GM19351 (cell line): ENCODE results near the gene ATXN1L.
"Not testable (repeated sequence)": the region's sequence is repeated elsewhere in the genome, so short reads cannot be mapped to it uniquely, and the experiment has no call there.

Experiments
- ATAC-seq: cut with Tn5 transposase; IDR thresholded peaks from one replicate; pipeline ENCODE4 v1.9.1; 2021; ENCODE audit warnings: mild to moderate bottlenecking, moderate library complexity; ENCODE audit not compliant: unreplicated experiment

The ATXN1L gene

DNA sequence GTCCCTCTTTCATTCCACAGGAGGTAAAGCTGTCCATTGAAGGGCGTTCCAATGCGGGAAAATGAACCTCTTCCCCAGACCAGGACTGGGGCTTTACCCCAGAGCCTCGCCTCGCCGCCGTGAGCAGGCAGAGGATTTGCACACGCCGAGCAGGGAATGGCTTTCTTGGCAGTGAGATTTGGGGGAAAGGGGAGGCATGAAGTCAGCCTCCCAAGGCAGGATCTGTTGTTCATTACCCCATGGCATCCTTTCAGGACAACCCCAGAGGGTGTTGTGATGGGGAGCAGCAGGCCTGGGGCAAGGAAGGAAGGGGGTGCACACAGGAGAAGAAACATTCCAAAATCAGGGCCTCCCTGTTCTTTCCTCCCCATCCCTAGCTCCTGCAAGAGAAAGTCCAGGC, 6.0 kb downstream of the ATXN1L start:
- no peak for ATAC-seq

GRCh38 chr16:71852158-71852557, 6.4 kb downstream of the ATXN1L start:
- no peak for ATAC-seq

DNA sequence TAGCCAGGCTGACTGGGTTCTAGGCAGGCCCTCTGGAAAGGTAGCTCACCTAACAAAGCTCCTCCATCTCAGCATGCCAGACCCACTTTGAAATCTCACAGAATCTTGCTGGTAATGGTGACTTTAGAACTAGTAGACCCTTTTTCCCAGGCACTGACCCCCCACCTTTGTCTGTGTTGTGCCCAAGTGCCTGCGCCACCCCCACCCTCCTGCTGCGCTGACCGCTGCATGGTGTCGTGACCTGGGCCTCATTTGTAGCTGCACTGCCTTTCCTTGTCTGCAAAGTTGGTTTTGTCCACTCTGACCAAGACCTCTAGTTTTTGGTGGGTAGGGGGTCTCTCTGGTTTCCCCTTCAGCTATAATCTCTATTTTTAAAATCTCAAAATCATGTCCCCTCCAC, 6.8 kb downstream of the ATXN1L start:
- ATAC-seq, result no peak

- peak; percentile 73 for ATAC-seq
Observed at GRCh38 chr16:71853413-71853812, 7.6 kb downstream of the ATXN1L start.

DNA sequence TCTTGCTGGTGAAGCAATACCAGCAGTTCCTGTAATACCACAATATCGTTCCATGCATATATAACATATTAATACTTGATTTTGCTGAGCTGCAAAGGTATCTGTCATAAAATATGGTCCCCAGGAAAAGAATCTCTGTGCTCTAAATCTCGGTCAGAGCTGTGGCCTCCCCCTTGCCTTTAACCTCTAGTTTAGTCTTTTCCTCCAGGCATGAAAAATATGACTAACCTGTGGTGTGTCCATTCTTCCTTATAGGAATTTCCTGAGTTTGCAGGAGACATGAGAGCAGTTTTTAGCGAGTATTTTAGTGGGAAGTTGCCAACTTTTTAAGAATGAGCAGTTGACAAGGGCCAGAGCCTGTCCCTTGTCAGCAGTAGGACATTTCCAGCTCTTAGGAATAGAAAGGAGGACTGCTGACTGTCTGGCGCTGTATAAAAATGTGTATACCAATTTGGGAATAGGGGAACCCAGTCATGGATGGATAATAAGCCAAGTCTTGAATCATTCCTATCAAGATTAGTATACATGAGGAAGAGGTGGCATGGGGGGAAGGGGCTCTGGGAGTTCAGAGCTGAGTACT, 8.7 kb downstream of the ATXN1L start:
- no peak for ATAC-seq

- peak; percentile 41 for ATAC-seq
Observed at GRCh38 chr16:71855937-71856662, 10.3 kb downstream of the ATXN1L start.

DNA sequence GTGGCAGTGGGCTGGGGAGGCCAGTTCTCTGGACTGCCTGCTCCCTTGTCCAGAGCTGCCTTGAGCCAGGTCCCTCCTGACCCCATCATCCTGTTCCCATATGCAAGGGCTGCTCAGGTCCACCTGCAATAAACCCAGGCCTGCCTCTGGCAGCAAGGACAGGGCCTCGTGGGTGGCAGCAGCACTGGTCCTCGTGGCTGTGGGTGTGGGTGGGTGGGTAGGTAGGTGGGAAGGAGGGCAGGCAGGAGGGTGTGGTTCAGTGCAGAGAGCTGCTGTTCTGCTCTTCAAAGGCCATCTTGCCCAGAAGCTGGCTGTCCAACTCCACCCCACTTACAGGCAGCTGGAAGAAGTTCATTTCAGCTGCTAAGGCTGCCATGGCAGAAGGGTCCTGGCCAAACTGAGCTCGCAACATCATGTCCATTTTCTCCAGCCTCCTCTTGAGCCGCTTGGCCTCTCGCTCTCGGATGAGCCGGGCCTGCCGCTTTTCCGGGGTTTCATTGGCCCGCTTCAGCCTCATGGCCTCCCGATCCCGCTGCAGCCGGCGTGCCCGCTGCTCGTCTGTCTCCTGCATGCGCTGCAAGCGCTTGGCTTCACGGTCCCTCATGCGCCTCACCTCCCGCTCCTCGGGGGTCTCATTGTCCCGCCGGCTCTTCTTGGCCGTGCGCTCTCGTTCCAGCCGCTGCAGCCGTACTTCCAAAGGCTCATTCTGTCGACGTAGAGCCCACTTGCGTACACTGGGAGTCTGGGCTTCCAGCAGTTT, 14.2 kb downstream of the ATXN1L start:
- ATAC-seq, result no peak

- no peak for ATAC-seq
Observed at GRCh38 chr16:71863995-71864394, 18.2 kb downstream of the ATXN1L start.

DNA sequence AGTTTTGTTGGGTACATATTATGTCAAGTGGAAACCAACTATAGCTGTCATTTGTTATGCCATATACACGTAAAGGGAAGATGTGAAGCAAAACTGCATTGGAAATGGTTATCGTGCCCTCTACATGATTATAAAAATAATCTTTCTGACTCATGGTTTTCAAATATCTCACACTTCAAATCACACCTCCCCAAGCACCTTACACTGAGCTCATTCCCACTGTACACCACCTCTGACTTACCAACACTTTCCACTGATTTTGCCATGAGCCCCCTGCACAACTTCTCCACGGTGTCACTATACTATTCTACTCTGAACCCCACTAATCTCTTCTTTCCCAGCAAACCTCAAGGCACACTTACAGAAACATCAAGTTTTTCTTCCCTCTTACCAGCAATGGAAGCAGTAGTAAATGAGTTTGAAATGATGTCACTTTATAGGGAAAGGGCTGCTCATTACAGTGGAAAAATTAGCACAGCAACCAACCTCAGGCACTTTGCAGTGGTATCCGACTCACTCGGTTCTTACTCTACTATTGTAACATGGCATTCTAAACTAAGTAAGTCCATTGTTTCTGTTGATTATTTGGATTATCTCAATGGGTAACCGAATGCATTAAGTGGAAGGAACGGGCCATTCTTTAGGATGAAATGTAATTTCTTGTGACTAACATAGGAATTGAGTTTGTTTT, 19.5 kb downstream of the ATXN1L start:
- no peak for ATAC-seq

DNA sequence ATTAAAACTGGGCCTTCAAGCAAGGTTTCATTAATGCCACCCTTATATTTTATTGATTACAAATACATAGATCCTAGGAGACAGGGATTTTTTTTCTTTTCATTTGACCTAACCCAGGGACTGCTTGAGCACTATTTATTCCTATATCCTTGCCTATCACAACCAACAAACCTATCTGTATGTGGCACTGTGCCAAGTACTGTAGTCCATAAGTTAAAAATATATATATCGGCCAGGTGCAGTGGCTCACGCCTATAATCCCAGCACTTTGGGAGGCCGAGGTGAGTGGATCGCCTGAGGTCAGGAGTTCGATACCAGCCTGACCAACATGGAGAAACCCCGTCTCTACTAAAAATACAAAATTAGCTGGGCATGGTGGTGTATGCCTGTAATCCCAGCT, 21.4 kb downstream of the ATXN1L start:
- ATAC-seq, result not testable (repeated sequence)

- ATAC-seq, result no peak
Observed at GRCh38 chr16:71867939-71868338, 22.2 kb downstream of the ATXN1L start.

DNA sequence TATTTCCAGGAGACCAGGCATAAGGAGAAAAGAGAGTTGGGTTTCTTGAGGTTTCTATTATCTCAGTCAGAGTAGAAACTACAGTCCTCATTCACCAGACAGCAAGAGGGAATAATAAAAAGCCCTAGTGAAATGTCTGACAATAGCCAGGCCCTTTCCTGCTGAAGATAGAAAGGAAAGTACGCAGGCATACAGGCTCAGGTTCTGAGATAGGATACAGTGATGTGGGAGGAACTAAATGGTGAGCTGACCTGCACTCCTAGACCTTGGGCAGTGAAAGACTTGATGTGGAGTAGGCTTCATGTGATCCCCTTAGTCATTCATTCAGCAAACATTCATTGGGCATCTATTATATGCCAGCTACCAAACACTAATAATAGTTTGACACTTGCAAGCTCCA, 23.3 kb downstream of the ATXN1L start:
- no peak for ATAC-seq

DNA sequence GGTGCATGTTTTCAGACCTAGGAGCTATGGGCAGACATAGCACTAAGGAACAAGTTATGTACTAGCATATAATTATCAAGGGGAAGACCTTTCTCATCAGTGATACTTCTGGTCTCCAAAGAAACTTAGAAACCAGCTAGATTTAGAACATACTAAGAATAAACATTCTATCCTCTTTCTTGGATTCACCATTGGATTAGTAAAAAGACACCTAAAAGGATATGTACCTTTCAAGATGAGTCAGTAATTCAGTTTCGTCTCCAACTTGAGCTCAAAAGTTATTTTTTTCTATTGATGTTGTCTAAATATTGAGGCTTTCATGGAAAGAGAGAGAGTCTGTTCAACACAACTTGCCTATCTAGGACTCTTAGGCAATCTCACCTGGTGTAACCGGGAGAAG, 25.0 kb downstream of the ATXN1L start:
- no peak for ATAC-seq

- ATAC-seq, result no peak
Observed at GRCh38 chr16:71873199-71873598, 27.4 kb downstream of the ATXN1L start.

GRCh38 chr16:71878911-71879310, 33.1 kb downstream of the ATXN1L start:
- no peak for ATAC-seq

DNA sequence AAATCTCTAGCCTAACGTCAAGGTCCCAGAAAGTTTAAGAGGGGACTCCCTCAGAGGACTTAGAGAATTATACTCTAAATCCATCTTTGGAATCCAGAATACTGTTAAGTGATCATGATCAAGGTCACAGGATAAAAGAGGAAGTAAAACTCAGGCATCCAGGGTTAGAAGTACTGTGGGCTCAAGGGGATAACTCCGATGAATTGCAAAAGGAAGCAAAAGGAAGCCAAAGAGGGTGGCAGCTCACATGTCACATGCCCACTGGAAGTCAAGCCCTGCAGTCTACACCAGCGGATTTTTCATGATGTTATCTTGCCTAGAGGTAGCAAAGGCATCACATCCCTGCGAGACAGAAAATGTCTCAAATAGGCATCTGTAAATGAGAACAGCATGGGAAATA, 34.4 kb downstream of the ATXN1L start:
- ATAC-seq, result no peak

GRCh38 chr16:71882505-71883167, 36.9 kb downstream of the ATXN1L start:
- ATAC-seq, result peak; percentile 15

DNA sequence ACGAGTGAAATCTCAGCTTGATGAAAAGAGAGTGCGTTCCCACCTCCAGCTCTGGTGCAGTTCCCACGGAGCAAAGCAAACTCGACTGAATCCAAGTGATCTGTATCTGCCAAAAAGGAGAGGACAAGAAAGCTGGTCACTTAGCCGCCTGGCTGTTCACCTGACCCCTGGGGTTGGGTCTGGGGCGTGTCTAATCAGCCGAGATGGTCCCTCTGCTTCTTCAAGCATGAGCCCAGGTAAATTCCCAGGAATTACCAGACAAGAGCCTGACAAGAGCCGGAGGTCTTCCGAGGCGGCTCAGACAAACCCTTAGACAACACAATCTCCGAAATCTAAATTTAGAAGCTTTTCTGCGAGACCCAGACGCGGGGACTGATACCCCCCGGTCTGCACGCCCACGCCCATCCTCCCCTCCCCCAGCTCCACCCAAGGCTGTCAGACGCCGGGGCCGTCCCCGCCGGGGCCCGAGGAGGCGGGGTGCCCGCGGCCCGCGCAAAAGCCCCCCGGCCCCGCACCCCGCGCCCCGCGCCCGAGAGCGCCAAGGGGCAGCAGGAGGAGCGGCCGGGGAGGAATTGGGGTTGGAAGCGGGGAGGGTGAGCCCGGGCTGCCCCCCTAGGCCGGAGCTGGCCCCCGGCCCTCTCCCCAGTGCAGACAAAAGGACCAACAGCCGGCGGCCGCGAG, 37.5 kb downstream of the ATXN1L start:
- ATAC-seq, result peak; percentile 37

GRCh38 chr16:71883849-71884638, 38.3 kb downstream of the ATXN1L start, which contains the start of gene ZNF821:
Gene ZNF821 (minus strand): TSS chr16:71884182. CDS start chr16:71879946, 4,236 bp downstream.
- peak; percentile 36 for ATAC-seq
